Spleen (tissue), 11 donors: Measurements from ENCODE around the gene CEP112. TPM values are rescaled to one million over a fixed set of nuclear protein-coding genes. Genes with fewer than 3 reads are reported as not detected.

ENCODE experiments used
- DNase-seq: peaks from one replicate; pipeline ENCODE4 v3.0.0-alpha.2; 2020
- H3K27ac ChIP-seq, 8 donors: fragments of 200-600 bp; sonication (generic) in 7 of 8; 1 replicate in 4 of 8; 2 replicates in 4 of 8; pipeline versions ENCODE4 v1.5.0 to v1.8.0; 2016 to 2021; ENCODE audit warnings: inconsistent platforms in 4 of 8, mild to moderate bottlenecking in 4 of 8, moderate library complexity in 1 of 8
- H3K27me3 ChIP-seq, 7 donors: fragments of 200-600 bp; sonication (generic) in 6 of 7; replicated peaks in 1 of 7; 1 replicate in 4 of 7; 2 replicates in 3 of 7; pipeline versions ENCODE4 v1.5.0 to v1.8.0; 2016 to 2021; ENCODE audit warnings: inconsistent platforms in 3 of 7, mild to moderate bottlenecking in 1 of 7
- H3K36me3 ChIP-seq, 6 donors: fragments of 200-600 bp; sonication (generic) in 5 of 6; 1 replicate in 4 of 6; 2 replicates in 2 of 6; pipeline versions ENCODE4 v1.5.0 to v1.8.0; 2016 to 2021; ENCODE audit warnings: inconsistent platforms in 2 of 6
- H3K4me1 ChIP-seq, 6 donors: fragments of 200-600 bp; sonication (generic) in 5 of 6; 1 replicate in 3 of 6; 2 replicates in 3 of 6; pipeline versions ENCODE4 v1.5.0 to v1.8.0; 2016 to 2021; ENCODE audit warnings: inconsistent platforms in 3 of 6
- H3K4me3 ChIP-seq, 8 donors: fragments of 200-600 bp; sonication (generic) in 7 of 8; 1 replicate in 4 of 8; 2 replicates in 4 of 8; pipeline versions ENCODE4 v1.5.0 to v1.8.0; 2016 to 2021; ENCODE audit warnings: inconsistent platforms in 4 of 8, mild to moderate bottlenecking in 4 of 8, moderate library complexity in 2 of 8
- H3K9me3 ChIP-seq, 8 donors: fragments of 200-600 bp; sonication (generic) in 7 of 8; 1 replicate in 4 of 8; 2 replicates in 4 of 8; pipeline versions ENCODE4 v1.5.0 to v1.8.0; 2016 to 2021; ENCODE audit warnings: inconsistent platforms in 4 of 8
- CTCF ChIP-seq, 11 experiments: fragments of 200-600 bp in 7 of 11; fragments of 450-650 bp in 4 of 11; sonication (generic) in 4 of 11; IDR thresholded peaks in 8 of 11; conservative IDR thresholded peaks in 3 of 11; 1 replicate in 7 of 11; 2 replicates in 4 of 11; pipeline versions ENCODE4 v1.4.0 to v1.8.0; 2016 to 2021; ENCODE audit warnings: antibody characterized with exemption in 11 of 11, inconsistent platforms in 4 of 11, mild to moderate bottlenecking in 1 of 11
- POLR2A ChIP-seq, 3 donors: fragments of 450-650 bp; IDR thresholded peaks; one replicate each; pipeline ENCODE4 v1.5.1; 2017; ENCODE audit warnings: antibody characterized with exemption in 3 of 3, mild to moderate bottlenecking in 1 of 3
- POLR2AphosphoS5 ChIP-seq, 3 donors: sonication (generic); formaldehyde crosslinking; IDR thresholded peaks; one replicate each; pipeline ENCODE4 v1.5.1; 2017; ENCODE audit warnings: antibody characterized with exemption in 3 of 3
- WGBS, 5 donors: extraction: QIAGEN DNeasy Blood & Tissue Kit in 3 of 5; methylation state at CpG; one replicate each; pipeline versions ENCODE4 v1.1.5 to v1.1.7; 2013 to 2018; 5-methylcytosine and 5-hydroxymethylcytosine counted together
- intact Hi-C: fragments of 100-400 bp; cut with DNase I; formaldehyde crosslinking; loops from one replicate; pipeline ENCODE4 v1.15.0; 2023; ENCODE audit warnings: low total_unique reads
- polyA plus RNA-seq, 3 donors: library from polyadenylated mRNA; stranded (reverse); fragments of 200-250 nt; gene quantifications; one replicate each; pipeline ENCODE4 v1.2.1, GENCODE V29; 2013
- total RNA-seq, 7 donors: library from RNA; depleted of rRNA in 3 of 7; stranded (reverse); fragments of >200 nt in 3 of 7; fragmentation: NEBNext Ultra II Directional in 4 of 7; extraction: Animal tissue kit (Norgen Biotek cat#: 25700) in 4 of 7; gene quantifications; one replicate each; pipeline versions ENCODE4 v1.1.0 to v1.2.1, GENCODE V29; 2016 to 2021
- donor health status: healthy with polysubstance abuse.
- donor health status: DM: no; HTN: no; CAD: no; lungs with moderate emphysema.
- donor health status: DM: no; HTN: no; CAD: no.
- donor health status: Bipolar disorder and iron deficiency.
- donor health status: healthy.
- donor health status: DM: no; HTN: no; CAD: no.
- donor health status: DM: yes; HTN: yes; CAD: no.

Gene CEP112
- total and polyA plus RNA-seq, 10 donors = 3.1 to 31.0 (median 16.8) TPM

DNA sequence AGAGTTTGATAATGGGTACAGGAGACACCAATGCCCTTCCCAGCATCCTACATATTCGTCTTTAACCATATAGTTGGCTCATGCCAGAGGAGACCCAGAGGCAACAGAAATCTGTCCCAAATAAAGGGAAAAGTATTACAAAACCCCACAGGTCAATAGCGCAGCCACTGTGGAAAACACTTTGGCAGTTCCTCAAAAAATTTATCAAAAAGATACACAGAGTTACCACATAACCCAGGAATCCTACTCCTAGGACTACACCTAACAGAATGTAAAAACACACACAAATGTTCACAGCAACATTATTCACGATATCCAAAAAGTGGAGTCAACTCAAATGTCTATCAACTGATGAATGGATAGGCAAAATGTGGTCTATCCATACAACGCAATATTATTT lies 135.8 kb downstream of the CEP112 start:
- no peak for DNase-seq
- Histone ChIP-seq H3K4me1 (no peaks in the 10 kb centered on the region), H3K4me3 (no peak overlapping the region), H3K27me3 (no peaks in the 10 kb centered on the region), H3K36me3 (peaks cover 0 to 29% (median 0%) of the 10 kb centered on the region in 6 donors), H3K27ac (no peak overlapping the region), H3K9me3 (peaks cover 0 to 10% (median 0%) of the 10 kb centered on the region in 8 donors)
- WGBS, 5 donors = 83 to 95% (median 89%) methylated on average over 4 of the region's 4 CpGs
- TF ChIP-seq POLR2AphosphoS5 (IDR thresholded peaks at IDR 0.05) (no peak), CTCF (IDR thresholded peaks at IDR 0.05 in 8 of 11, conservative IDR thresholded peaks at IDR 0.05 in 3 of 11) (no peak), POLR2A (IDR thresholded peaks at IDR 0.05) (no peak)
- intact Hi-C loops = no loop called here

DNA sequence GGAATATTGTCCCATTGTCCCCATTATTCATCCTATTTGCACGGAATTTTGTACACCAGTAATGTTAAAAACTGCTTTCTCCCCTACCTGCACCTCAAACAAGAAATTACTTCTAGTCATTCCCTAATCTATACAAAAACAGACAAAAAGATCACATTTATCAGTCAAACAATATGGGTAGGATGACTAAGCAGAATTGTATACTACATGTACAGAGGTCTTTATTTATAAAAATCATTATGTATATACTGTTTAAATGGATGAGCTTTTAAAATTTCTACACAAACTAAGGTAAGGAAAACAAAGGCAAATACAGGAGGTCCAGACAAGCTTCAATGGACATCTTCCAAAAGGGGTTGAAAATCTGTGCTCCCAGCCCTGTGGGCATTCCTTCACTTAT lies 137.7 kb downstream of the CEP112 start:
- DNase-seq = no peak
- TF ChIP-seq POLR2A (IDR thresholded peaks at IDR 0.05) = no peak
- no peak for TF ChIP-seq CTCF (IDR thresholded peaks at IDR 0.05 in 8 of 11, conservative IDR thresholded peaks at IDR 0.05 in 3 of 11)
- no peak for TF ChIP-seq POLR2AphosphoS5 (IDR thresholded peaks at IDR 0.05)
- intact Hi-C loops = no loop called here
- Histone ChIP-seq H3K4me3 (no peak overlapping the region), H3K4me1 (no peaks in the 10 kb centered on the region), H3K36me3 (peaks cover 0 to 26% (median 0%) of the 10 kb centered on the region in 6 donors), H3K9me3 (peaks cover 0 to 8% (median 0%) of the 10 kb centered on the region in 8 donors), H3K27ac (no peak overlapping the region), H3K27me3 (no peaks in the 10 kb centered on the region)
- 73 to 94% (median 84%) methylated on average over 1 of the region's 1 CpG for WGBS, 5 donors

GRCh38 chr17:66044083-66044482 lies 147.8 kb downstream of the CEP112 start:
- H3K27ac ChIP-seq = no peak overlapping the region
- intact Hi-C loops = no loop called here
- no peaks in the 10 kb centered on the region for H3K4me1 ChIP-seq
- no peaks in the 10 kb centered on the region for H3K27me3 ChIP-seq
- no peak for DNase-seq
- TF ChIP-seq POLR2A (IDR thresholded peaks at IDR 0.05) (no peak), POLR2AphosphoS5 (IDR thresholded peaks at IDR 0.05) (no peak), CTCF (IDR thresholded peaks at IDR 0.05 in 8 of 11, conservative IDR thresholded peaks at IDR 0.05 in 3 of 11) (no peak)
- H3K9me3 ChIP-seq = no peaks in the 10 kb centered on the region
- no peak overlapping the region for H3K4me3 ChIP-seq
- H3K36me3 ChIP-seq = no peaks in the 10 kb centered on the region
- WGBS, 5 donors = 44 to 99% (median 68%) methylated on average over 2 of the region's 2 CpGs

GRCh38 chr17:66043419-66043818 lies 148.5 kb downstream of the CEP112 start:
- Histone ChIP-seq H3K36me3 (no peaks in the 10 kb centered on the region), H3K27me3 (no peaks in the 10 kb centered on the region), H3K9me3 (no peaks in the 10 kb centered on the region), H3K4me1 (no peaks in the 10 kb centered on the region), H3K4me3 (no peak overlapping the region), H3K27ac (no peak overlapping the region)
- DNase-seq = no peak
- 76 to 93% (median 89%) methylated on average over 3 of the region's 3 CpGs for WGBS, 5 donors
- intact Hi-C loops = no loop called here
- TF ChIP-seq CTCF (IDR thresholded peaks at IDR 0.05 in 8 of 11, conservative IDR thresholded peaks at IDR 0.05 in 3 of 11) = no peak
- no peak for TF ChIP-seq POLR2AphosphoS5 (IDR thresholded peaks at IDR 0.05)
- no peak for TF ChIP-seq POLR2A (IDR thresholded peaks at IDR 0.05)
